ENCODE measurements around the gene CEP83. TPM values are rescaled to one million over a fixed set of nuclear protein-coding genes. Genes with fewer than 3 reads are reported as not detected.

Gene CEP83
- total and polyA plus RNA-seq, 8 donors: 2.6 to 44.4 (median 15.8) TPM

GRCh38 chr12:94374124-94374523 is 85.5 kb downstream of the CEP83 start:
- H3K36me3 ChIP-seq: peaks cover 0 to 20% (median 12%) of the 10 kb centered on the region in 4 donors
- TF ChIP-seq POLR2AphosphoS5 (IDR thresholded peaks at IDR 0.05) (no peak), EP300 (IDR thresholded peaks at IDR 0.05) (no peak), POLR2A (IDR thresholded peaks at IDR 0.05) (no peak), CTCF (IDR thresholded peaks at IDR 0.05) (no peak)
- no peak overlapping the region for H3K4me3 ChIP-seq
- H3K27ac ChIP-seq: no peak overlapping the region
- H3K4me1 ChIP-seq: no peaks in the 10 kb centered on the region
- WGBS, 5 donors: 96 to 100% (median 97%) methylated on average over 2 of the region's 2 CpGs
- no peaks in the 10 kb centered on the region for H3K9me3 ChIP-seq
- DNase-seq: no peak
- intact Hi-C loops (cut with DNase I; ENCODE audit: low total_unique reads): no loop called here
- H3K27me3 ChIP-seq: no peaks in the 10 kb centered on the region

DNA sequence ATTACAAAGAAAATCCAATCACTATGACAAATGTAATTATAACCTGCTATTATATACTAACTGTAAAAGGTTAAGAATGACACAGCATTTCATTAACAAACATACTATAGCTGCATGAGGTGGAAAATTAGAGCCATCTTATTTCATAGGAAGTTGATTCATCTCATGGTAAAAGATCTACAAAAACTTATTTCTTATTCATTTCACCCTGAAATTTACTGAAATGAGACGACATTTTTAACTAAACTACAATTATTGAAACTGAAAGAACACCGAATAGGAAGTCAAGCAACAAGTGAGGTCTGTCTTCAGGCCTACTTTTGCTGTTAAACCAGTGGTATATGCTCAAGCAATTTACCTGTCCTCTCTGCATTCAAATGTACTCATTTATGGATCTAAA is 87.2 kb downstream of the CEP83 start:
- Histone ChIP-seq H3K9me3 (no peaks in the 10 kb centered on the region), H3K36me3 (peaks cover 0 to 7% (median 4%) of the 10 kb centered on the region in 4 donors), H3K4me1 (no peaks in the 10 kb centered on the region), H3K27me3 (no peaks in the 10 kb centered on the region), H3K27ac (no peak overlapping the region), H3K4me3 (no peak overlapping the region)
- DNase-seq: no peak
- 62 to 90% (median 84%) methylated on average over 2 of the region's 2 CpGs for WGBS, 5 donors
- TF ChIP-seq CTCF (IDR thresholded peaks at IDR 0.05): no peak
- no peak for TF ChIP-seq EP300 (IDR thresholded peaks at IDR 0.05)
- TF ChIP-seq POLR2A (IDR thresholded peaks at IDR 0.05): no peak
- TF ChIP-seq POLR2AphosphoS5 (IDR thresholded peaks at IDR 0.05): no peak
- intact Hi-C loops (cut with DNase I; ENCODE audit: low total_unique reads): no loop called here

DNA sequence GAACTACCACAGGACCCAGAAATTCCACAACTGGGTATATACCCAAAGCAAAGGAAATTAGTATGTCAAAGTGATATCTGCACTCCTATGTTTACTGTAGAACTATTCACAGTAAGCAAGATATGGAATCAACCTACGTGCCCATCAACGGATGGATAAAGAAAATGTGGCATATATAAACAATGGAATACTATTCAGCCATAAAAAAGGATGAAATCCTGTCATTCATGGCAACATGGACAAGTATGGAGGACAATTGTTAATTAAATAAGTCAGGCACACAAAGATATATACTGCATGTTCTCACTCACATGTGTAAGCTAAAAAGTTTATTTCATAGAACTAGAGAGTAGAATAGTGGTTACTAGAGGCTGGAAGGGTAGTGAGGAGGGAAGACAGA is 97.0 kb downstream of the CEP83 start:
- intact Hi-C loops (cut with DNase I; ENCODE audit: low total_unique reads): no loop called here
- peaks cover 0 to 28% (median 14%) of the 10 kb centered on the region in 4 donors for H3K9me3 ChIP-seq
- H3K27me3 ChIP-seq: no peaks in the 10 kb centered on the region
- 94 to 100% (median 99%) methylated on average over 2 of the region's 2 CpGs for WGBS, 5 donors
- H3K36me3 ChIP-seq: peaks cover 0 to 21% (median 10%) of the 10 kb centered on the region in 4 donors
- no peak overlapping the region for H3K4me3 ChIP-seq
- TF ChIP-seq POLR2AphosphoS5 (IDR thresholded peaks at IDR 0.05) (no peak), CTCF (IDR thresholded peaks at IDR 0.05) (no peak), EP300 (IDR thresholded peaks at IDR 0.05) (no peak)
- no peak overlapping the region for H3K27ac ChIP-seq
- no peak for DNase-seq
- no peaks in the 10 kb centered on the region for H3K4me1 ChIP-seq

DNA sequence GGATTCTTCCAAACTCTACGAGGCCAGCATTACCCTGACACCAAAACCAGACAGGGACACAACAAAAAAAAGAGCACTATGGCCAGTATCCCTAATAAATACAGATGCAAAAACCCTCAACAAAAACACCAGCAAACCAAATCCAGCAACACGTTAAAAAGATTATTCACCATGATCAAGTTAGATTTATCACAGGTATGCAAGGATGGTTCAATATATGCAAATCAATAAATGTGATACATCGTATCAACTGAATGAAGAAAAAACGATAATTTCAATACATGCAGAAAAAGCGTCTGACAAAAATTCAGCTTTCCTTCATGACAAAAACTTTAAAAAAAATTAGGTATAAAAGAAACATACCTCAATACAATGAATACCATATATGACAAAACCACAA is 99.9 kb downstream of the CEP83 start:
- H3K9me3 ChIP-seq: peaks cover 4 to 34% (median 16%) of the 10 kb centered on the region in 4 donors
- no peaks in the 10 kb centered on the region for H3K4me1 ChIP-seq
- H3K4me3 ChIP-seq: no peak overlapping the region
- TF ChIP-seq EP300 (IDR thresholded peaks at IDR 0.05) (no peak), POLR2A (IDR thresholded peaks at IDR 0.05) (no peak)
- intact Hi-C loops (cut with DNase I; ENCODE audit: low total_unique reads): no loop called here
- whole genome bisulfite sequencing, 5 donors: 95 to 100% (median 99%) methylated on average over 5 of the region's 5 CpGs
- no peak overlapping the region for H3K27ac ChIP-seq
- DNase-seq: no peak
- H3K36me3 ChIP-seq: peaks cover 0 to 33% (median 8%) of the 10 kb centered on the region in 4 donors
- no peaks in the 10 kb centered on the region for H3K27me3 ChIP-seq

DNA sequence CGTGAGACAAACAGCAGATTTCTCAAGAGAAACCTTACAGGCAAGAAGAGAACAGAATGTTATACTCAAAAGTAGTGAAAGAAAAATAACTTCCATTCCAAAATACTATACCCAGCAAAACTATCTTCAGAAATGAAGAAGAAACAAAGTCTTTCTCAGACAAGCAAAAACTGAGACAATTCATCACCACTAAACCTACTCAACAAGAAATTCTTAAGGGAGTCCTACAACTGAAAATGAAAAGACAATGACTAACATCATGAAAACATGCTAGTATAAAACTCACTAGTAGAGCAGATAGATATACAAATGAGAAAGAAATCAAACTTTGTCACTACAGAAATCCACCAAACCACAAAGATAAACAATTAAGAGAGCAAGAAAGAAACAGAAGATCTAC is 106.5 kb downstream of the CEP83 start:
- H3K9me3 ChIP-seq: peaks cover 14 to 68% (median 41%) of the 10 kb centered on the region in 4 donors
- no peak for TF ChIP-seq EP300 (IDR thresholded peaks at IDR 0.05)
- no peak for TF ChIP-seq POLR2A (IDR thresholded peaks at IDR 0.05)
- no peak for TF ChIP-seq CTCF (IDR thresholded peaks at IDR 0.05)
- no peak for TF ChIP-seq POLR2AphosphoS5 (IDR thresholded peaks at IDR 0.05)

More for the DNA sequence above, 106.5 kb downstream of the CEP83 start:
- H3K27me3 ChIP-seq: no peaks in the 10 kb centered on the region
- H3K27ac ChIP-seq: no peak overlapping the region
- H3K36me3 ChIP-seq: peaks cover 0 to 68% (median 25%) of the 10 kb centered on the region in 4 donors
- DNase-seq: no peak
- H3K4me3 ChIP-seq: no peak overlapping the region
- intact Hi-C loops (cut with DNase I; ENCODE audit: low total_unique reads): no loop called here
- WGBS, 5 donors: 94 to 100% (median 98%) methylated on average over 1 of the region's 1 CpG
- no peaks in the 10 kb centered on the region for H3K4me1 ChIP-seq

Data from stomach (tissue), 9 donors.